IPS DF 19.7 (cell line): ENCODE data around the gene CCDC24.

Experiments used
- DNase-seq: peaks from one replicate; pipeline ENCODE4 v3.0.0-alpha.2; 2013; ENCODE audit warnings: low read depth, low spot score

CCDC24 gene

GRCh38 chr1:44040418-44040817 is 49.0 kb downstream of the CCDC24 start:
- no peak for DNase-seq

- DNase-seq: no peak
Observed at GRCh38 chr1:44040846-44041245, 49.4 kb downstream of the CCDC24 start.

GRCh38 chr1:44043176-44044070 is 52.0 kb downstream of the CCDC24 start:
- DNase-seq: no peak

- no peak for DNase-seq
Observed at GRCh38 chr1:44044071-44044801, 52.8 kb downstream of the CCDC24 start.

GRCh38 chr1:44045064-44045463 is 53.7 kb downstream of the CCDC24 start:
- no peak for DNase-seq
